Nephron progenitor cell (in vitro differentiated cells): Measurements from ENCODE around the gene SEL1L3.
A peak's percentile ranks its signal among the peaks of the same experiment; 100 is the strongest.

Experiments
- DNase-seq: peaks from one replicate; pipeline ENCODE4 v3.0.0; 2021
- H3K27ac Mint-ChIP-seq: 2 replicates; pipeline ENCODE4 v1.8.0; 2021; ENCODE audit warnings: mild to moderate bottlenecking, moderate library complexity, mixed read lengths
- H3K27me3 Mint-ChIP-seq: 2 replicates; pipeline ENCODE4 v1.8.0; 2021; ENCODE audit warnings: mild to moderate bottlenecking, low read depth, mixed read lengths; ENCODE audit not compliant: poor library complexity
- H3K36me3 Mint-ChIP-seq: 2 replicates; pipeline ENCODE4 v1.8.0; 2021; ENCODE audit warnings: low read depth, mixed read lengths
- H3K4me1 Mint-ChIP-seq: 2 replicates; pipeline ENCODE4 v1.8.0; 2021; ENCODE audit warnings: mixed read lengths
- H3K4me3 Mint-ChIP-seq: 2 replicates; pipeline ENCODE4 v1.8.0; 2021; ENCODE audit warnings: mild to moderate bottlenecking, moderate library complexity, mixed read lengths
- H3K9me3 Mint-ChIP-seq: 2 replicates; pipeline ENCODE4 v1.8.0; 2021; ENCODE audit warnings: mild to moderate bottlenecking, moderate library complexity, mixed read lengths
- CTCF ChIP-seq: fragments of 200-600 bp; sonication (generic); IDR thresholded peaks from 2 replicates; pipeline ENCODE4 v1.5.0; 2021; ENCODE audit warnings: antibody characterized with exemption

Gene SEL1L3

GRCh38 chr4:25713812-25714211, 149.0 kb downstream of the SEL1L3 start:
- H3K4me3 Mint-ChIP-seq = no peak overlapping the region
- H3K27me3 Mint-ChIP-seq = peaks cover 7% of the 10 kb centered on the region
- no peak for DNase-seq
- H3K36me3 Mint-ChIP-seq = peaks cover 4% of the 10 kb centered on the region
- peaks cover 8% of the 10 kb centered on the region for H3K9me3 Mint-ChIP-seq
- H3K4me1 Mint-ChIP-seq = no peaks in the 10 kb centered on the region
- no peak for TF ChIP-seq CTCF
- no peak overlapping the region for H3K27ac Mint-ChIP-seq

- peaks cover 9% of the 10 kb centered on the region for H3K27me3 Mint-ChIP-seq
- peak overlapping the region; percentile 33 for H3K27ac Mint-ChIP-seq
- peaks cover 11% of the 10 kb centered on the region for H3K9me3 Mint-ChIP-seq
- no peak for TF ChIP-seq CTCF
- peaks cover 4% of the 10 kb centered on the region for H3K36me3 Mint-ChIP-seq
- H3K4me1 Mint-ChIP-seq = no peaks in the 10 kb centered on the region
- H3K4me3 Mint-ChIP-seq = no peak overlapping the region
- DNase-seq = no peak
Observed at GRCh38 chr4:25712611-25713010, 150.2 kb downstream of the SEL1L3 start.

GRCh38 chr4:25710637-25711036, 152.2 kb downstream of the SEL1L3 start:
- peaks cover 9% of the 10 kb centered on the region for H3K27me3 Mint-ChIP-seq
- H3K36me3 Mint-ChIP-seq = peaks cover 4% of the 10 kb centered on the region
- H3K4me3 Mint-ChIP-seq = no peak overlapping the region
- no peak overlapping the region for H3K27ac Mint-ChIP-seq
- no peak for DNase-seq
- H3K4me1 Mint-ChIP-seq = no peaks in the 10 kb centered on the region
- no peak for TF ChIP-seq CTCF
- H3K9me3 Mint-ChIP-seq = peaks cover 11% of the 10 kb centered on the region

GRCh38 chr4:25704516-25704915, 158.3 kb downstream of the SEL1L3 start:
- Mint-ChIP-seq H3K4me3 (no peak overlapping the region), H3K36me3 (peaks cover 4% of the 10 kb centered on the region), H3K9me3 (peaks cover 8% of the 10 kb centered on the region), H3K27ac (no peak overlapping the region), H3K27me3 (peaks cover 8% of the 10 kb centered on the region), H3K4me1 (no peaks in the 10 kb centered on the region)
- no peak for TF ChIP-seq CTCF
- DNase-seq = no peak

GRCh38 chr4:25703731-25704388, 158.9 kb downstream of the SEL1L3 start:
- no peak for DNase-seq
- H3K36me3 Mint-ChIP-seq = no peaks in the 10 kb centered on the region
- no peaks in the 10 kb centered on the region for H3K4me1 Mint-ChIP-seq
- H3K9me3 Mint-ChIP-seq = peaks cover 3% of the 10 kb centered on the region
- H3K4me3 Mint-ChIP-seq = no peak overlapping the region
- peaks cover 8% of the 10 kb centered on the region for H3K27me3 Mint-ChIP-seq
- no peak for TF ChIP-seq CTCF
- no peak overlapping the region for H3K27ac Mint-ChIP-seq

GRCh38 chr4:25702848-25703247, 159.9 kb downstream of the SEL1L3 start:
- no peak for DNase-seq
- no peak overlapping the region for H3K4me3 Mint-ChIP-seq
- H3K4me1 Mint-ChIP-seq = no peaks in the 10 kb centered on the region
- peaks cover 5% of the 10 kb centered on the region for H3K27me3 Mint-ChIP-seq
- no peak overlapping the region for H3K27ac Mint-ChIP-seq
- TF ChIP-seq CTCF = no peak
- H3K9me3 Mint-ChIP-seq = no peaks in the 10 kb centered on the region
- H3K36me3 Mint-ChIP-seq = no peaks in the 10 kb centered on the region
